Dedifferentiated amniotic fluid mesenchymal stem cell (primary cell): Measurements from ENCODE around the gene GRM5.
"Not testable (repeated sequence)": the region's sequence is repeated elsewhere in the genome, so short reads cannot be mapped to it uniquely, and the experiment has no call there.

Source experiments
- DNase-seq: peaks from one replicate; pipeline ENCODE4 v3.0.0-alpha.2; 2016; ENCODE audit errors: extremely low spot score

GRM5 gene

DNA sequence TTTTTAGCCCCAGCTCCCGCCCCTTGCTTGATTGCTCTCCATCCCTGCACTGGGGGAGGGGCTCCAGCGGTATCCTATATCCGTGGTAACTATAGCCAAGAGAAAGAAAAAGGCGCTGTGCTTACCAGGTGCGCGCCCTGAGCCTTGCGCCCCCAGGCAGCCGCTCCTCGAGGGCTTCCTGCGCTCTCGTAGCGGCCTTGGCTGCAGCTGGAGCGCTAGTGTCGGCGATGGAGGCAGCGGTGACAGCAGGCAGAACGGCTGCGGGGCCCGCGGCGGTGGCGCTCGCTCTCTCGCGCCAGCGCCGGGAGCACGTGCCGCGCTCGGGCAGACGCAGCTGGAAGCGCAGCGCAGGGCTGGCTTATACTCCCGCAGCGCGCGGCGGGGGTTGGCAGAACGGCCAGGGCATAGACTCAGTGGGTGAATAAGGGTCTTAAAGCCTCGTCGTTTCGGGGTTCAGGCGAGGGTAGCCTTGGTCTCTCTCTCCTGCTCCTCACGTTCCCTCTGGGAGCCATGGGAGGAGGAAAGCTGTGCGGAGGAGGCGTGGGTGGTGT lies at the start of gene GRM5:
TSS of gene GRM5 (minus strand) at position 332 of the 551 bp plus-strand sequence. CDS start 18,110 bp downstream, outside the sequence.
- not testable (repeated sequence) for DNase-seq

DNA sequence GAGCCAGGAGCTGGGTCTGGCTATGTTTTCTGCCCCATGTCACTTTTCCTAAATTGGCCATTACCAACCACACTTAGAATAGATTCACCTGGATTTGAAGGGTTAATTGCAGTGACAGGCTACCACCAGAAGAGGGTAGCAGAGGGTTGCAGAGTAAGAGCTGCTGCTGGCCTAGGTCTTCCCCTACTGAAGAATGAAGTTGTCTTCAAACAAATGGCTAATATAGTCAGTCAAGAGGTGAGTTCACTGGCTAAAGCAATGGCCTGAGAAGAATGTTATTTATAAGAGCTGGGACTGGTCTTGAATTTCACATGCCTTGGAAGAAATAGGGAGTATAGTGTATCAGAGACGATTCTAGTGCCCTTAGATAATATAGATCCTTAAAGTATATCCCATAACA lies 32.2 kb upstream of the GRM5 start:
- peak; percentile 15 for DNase-seq

DNA sequence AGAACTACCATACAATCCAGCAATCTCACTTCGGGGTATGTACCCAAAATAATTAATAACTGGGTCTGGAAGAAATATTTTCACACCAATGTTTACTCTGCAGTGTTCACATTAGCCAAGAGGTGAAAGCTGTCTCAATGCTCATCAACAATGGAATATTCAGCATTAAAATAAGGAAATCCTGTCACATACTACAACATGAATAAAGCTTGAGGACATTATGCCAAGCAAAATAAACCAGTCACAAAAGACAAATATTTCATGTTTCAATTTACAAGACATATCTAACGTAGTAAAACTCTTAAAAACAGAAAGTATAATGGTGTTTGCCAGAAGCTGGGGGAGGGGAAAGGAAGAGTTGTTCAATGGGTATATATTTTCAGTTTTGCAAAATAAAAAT lies 28.0 kb upstream of the GRM5 start:
- DNase-seq = not testable (repeated sequence)

DNA sequence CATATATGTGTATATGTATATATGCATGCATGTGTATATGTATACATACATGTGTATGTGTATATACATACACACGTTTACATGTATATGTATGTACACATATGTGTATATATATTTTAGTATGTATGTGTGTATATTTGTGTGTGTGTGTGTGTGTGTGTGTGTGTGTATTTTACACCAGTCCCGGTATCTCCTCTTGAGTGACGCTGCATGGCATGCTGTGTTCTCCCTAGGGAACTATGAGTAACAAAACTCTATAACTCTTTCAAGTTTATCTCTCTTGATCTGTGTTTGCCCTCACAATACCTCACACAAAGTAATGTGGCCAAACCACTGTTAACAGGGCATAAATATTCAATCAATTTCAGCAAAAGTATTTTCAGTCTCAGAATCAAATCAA lies 19.2 kb upstream of the GRM5 start:
- not testable (repeated sequence) for DNase-seq

DNA sequence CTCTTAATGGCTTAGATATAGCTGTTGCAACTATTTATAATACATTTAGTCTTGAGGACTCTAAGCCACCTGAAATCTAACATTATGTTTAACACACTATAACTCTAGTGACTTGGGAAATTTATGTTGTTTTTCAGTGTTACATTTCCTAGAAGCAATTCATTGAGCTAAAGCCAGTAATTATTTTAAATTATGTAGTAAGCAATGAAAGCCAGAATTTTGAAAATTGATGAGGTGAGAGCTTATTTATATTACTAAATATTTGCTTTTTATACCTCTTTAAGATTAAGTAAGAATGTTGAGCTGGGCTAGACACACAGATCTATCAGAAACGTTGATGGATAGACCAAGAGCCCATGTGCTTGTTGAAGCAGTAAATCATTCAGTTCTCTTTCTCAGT lies 5.1 kb upstream of the GRM5 start:
- DNase-seq = not testable (repeated sequence)

DNA sequence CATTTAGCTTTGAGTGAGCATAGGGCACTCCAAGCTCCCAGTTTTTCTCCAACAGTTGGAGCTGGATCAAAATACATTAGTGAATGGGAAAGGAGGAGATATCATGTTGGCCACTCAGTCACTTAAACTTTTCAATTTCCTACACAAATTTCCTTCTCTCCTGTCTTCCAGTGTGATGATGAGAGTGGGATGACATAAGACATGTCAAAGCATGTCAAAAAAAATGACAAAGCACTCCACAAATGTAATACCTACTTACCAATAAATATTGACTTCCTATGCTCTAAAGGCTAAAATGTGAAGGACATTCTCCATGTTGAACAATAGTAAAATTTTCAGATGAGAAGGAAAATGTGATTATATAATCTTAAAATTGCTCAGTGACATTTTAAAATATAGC lies 1.5 kb upstream of the GRM5 start:
- no peak for DNase-seq

DNA sequence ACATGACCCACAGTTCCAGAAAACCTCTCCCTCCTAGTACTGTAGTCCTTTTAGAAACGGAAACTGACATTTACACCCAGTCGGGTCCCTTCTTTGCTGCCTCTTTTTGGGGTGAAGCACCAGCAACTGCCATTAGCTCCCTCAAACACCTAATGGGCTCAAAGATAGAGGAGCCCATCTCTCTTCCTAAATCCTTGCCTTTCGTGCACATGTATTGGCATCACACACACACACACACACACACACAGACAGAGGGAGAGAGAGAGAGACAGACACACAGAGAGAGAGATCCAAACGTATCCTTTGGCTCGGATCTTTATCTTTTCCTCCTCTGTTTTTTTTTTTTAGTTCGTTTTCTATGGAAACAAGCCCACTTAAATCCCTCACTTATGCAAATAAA lies 716 bp downstream of the GRM5 start:
- no peak for DNase-seq

DNA sequence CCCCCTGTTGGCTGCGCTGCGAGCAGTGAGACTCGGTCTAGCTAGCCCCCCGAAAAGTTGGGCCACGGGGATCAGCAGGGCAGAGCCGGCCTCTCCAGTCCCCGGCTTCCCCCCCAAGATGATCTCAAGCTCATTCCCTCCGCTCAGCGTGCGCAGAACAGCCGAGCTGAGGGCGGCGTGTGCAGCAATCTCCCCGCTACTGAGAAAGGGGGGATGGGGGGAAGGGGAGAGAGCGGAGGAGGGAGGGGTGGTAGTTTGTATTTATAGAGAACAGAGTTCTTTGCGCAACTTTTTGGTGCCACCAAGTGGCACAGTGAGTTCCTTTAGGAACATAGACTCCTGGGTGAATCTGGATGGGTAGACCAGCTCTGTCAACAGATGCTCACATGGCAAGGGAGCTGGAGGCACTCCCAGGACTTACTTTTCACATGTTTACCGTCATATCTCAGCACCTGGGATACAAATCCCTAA lies 2.3 kb downstream of the GRM5 start:
- DNase-seq = not testable (repeated sequence)

DNA sequence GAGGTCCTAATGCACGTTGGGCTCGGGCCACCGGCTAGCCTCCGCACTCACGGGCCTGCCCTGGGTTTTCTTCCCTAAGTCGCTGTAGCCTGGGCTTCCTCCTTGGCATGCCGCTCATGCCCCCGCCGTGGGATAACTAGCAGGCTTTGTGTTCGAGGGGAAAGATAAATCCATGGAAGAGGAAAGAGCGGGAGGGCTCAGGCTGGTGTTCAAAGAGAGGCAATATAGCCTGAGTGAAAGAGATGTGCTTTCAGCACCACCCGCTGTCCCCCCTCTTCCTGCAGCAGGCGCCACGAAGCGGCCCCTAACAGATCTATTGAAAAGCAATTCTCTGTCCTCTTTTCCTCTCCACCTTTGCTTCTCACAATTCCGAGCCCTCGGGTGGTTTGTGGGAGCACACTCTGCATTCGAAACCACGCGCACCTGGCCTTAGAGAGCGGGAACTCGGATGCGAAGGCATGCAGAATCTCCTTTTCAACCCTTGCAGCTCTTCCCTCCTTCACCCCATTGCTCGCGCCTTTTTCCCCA lies 2.9 kb downstream of the GRM5 start:
- DNase-seq = not testable (repeated sequence)

DNA sequence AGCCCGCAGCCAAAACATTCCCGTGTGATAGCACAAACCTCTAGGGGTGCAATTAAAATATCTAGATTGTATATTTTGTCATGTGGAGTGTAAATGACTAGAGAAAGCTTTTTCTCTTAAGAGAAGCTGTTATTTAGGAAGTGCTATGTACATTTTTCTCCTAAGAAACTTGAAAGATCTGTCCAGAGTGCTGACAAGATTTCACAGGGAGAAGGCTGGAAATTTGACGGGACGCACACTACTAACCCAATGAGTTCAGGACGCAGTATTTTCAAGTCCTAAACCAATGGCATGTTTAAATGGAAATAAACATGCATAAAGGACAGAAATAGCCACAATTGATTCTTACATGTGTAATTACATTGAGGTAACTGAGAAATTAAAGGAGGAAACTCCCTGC lies 3.9 kb downstream of the GRM5 start:
- not testable (repeated sequence) for DNase-seq

DNA sequence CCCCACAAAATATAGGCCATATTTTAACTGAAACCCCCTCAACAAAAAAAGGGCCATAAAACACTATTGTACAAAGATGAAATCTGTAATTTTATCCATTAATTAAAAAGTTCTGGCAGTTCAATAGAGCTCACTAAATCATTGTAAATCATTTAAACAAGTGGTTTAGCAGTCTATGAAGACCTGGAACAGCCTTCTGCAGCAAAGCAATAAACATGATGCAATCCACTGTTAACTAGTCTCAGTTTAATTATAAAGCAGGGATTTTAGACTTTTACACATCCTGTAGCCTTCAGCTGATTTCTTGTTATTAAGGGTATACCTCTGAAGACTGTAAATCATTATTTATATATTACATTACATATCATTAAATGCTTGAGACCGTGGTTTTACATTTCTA lies 8.4 kb downstream of the GRM5 start:
- DNase-seq = not testable (repeated sequence)

DNA sequence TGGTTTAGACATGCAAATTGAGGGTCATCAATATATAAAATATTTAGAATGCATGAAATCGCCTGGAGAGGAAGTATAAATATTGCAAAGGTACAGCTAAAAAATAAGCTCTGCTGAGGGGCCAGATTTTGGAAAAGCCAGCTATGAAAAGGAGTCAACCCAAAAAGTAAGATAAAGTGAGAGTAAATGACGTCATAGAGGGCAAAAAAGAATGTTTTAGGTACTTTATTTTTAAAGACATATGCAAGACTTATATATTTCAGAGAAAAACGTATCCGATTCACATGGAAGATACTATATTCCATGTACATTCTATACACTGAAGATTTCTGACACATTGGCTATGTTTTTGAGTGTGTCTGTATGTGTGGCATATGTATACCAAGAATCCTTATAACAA lies 13.6 kb downstream of the GRM5 start:
- no peak for DNase-seq

DNA sequence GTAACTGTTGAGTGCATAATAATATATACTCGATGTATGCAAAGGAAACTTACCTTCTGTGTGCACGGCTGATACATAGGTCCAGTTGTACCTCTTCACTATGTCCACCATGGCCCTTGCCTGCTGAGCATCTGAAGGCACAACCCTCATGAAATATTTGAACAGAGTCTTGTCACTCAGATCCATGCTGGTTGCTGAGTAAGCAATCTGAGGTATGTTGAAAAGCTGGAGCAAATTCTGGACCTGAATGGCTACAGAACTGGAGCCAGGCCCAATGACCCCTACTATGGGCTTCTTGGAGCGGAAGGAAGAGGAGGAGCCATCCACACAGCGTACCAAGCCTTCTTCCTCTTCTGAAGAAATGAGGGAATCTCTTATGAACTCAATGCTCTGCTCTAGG lies 18.6 kb downstream of the GRM5 start:
- not testable (repeated sequence) for DNase-seq

DNA sequence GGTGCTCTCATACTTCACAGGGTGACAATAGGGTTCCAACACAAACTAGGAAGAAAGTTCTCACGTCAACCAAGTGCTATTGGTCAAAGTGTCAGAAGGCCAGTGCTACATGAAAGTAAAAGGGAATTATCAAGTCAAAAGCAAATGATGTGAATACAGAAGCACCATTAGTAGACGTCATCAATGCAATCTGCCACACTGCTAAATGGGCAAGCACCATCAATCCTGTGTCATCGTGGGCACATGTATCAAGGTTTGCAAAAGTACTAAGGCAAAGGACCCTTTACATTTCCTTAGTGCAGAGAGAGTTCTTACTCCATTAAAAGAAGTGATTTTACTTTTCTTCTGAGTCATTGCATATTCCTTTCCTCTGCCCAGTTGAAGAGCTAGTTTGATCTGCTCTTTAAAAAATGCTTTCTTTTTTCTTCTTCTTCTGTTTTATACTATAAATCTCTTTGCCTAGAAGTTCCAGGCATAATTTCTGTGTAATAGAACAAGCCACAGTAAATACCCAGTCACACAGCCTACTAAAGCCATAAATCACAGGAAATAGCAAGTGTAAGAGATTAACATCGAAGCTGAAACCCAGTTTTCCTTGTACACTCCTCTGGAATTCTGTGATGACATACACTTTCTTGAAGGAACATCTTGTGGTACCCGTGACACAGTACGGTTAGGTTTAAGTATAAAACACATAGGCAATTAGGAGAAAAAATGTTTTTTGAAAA lies 21.8 kb downstream of the GRM5 start:
- not testable (repeated sequence) for DNase-seq

DNA sequence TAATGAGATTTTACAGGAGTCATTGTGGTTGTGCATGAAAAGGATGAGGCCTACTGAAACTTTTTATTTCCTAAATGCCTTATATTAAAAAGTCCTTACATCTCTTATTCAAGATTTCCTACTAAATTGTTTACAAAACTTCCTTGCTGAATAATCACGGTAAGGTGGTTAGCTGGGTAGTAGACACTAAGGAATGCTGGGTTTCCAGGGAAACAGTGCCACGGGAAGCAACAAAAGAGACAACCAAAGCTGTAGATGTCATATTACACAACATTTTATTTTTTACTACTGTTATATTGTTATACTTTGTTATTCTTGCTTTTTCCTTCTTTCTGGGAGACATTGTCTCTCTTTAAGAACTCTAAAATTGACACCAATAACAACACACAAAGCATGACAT lies 36.1 kb downstream of the GRM5 start:
- DNase-seq = not testable (repeated sequence)

DNA sequence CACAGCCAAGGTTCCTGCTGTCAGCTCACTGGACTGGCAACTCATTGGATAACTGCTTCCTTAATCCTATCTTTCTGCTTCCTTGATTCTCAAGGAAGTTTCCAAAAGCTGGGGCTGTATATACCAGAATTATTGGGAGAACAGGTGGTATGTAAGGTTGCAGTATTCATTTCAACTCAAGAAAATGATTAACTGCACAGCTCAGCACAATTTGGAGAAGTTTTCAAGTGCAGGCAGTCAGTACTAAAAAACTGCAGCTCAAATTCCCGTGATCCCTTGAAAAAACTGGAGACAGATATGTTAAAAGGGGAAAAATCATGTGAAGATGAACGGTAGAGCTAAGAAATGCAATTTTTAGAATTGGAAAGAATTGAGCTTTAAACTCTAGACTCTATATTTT lies 44.4 kb downstream of the GRM5 start:
- DNase-seq = no peak

DNA sequence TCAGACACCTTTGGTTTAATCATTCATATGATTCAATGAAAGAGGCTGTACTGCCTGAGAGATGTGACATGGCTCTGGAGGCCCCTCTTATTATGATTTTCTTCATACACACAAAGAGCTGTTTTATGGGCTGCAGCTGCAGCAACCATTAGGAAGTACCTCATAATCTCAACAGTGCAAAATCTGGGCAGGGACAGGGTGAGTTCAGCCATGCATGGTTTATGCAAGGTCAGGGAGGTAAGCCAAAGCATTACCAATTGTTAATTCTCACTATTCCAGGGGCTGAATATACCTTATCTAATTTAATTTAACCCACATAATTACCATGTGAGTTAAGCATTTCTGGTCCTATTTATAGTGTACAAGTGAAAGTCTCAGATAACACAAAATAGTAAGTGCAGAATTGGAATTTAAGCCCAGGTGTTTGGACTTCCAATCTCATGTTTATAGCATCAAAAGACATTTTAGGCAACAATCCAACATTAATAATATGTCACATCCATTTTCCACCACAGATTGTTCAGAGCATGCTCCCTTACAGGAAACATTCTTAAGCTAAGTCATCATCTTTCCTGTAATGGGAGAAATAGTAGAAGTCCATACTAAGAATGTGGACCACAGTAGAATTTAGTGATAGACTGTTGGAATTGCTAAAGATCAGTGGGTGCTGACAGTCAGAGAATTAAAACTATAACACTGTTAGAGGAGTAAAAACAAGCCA lies 45.8 kb downstream of the GRM5 start:
- not testable (repeated sequence) for DNase-seq

DNA sequence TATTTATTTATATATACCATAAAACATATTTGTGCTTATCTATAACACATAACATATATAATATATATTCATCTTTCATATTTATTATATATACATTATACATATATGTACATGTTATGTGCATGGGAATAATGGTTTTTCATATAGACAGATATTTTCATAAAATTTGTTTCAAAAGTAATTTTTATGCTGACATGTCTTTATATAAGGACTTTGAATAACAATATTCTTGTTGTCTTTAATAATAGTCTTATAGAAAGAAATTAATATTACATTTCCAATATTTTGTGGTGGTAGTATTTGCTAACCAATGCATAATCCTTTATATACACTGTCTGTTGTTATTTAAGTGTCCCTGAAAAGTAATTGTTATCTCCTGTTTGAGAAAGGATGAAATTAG lies 49.6 kb downstream of the GRM5 start:
- DNase-seq = no peak

DNA sequence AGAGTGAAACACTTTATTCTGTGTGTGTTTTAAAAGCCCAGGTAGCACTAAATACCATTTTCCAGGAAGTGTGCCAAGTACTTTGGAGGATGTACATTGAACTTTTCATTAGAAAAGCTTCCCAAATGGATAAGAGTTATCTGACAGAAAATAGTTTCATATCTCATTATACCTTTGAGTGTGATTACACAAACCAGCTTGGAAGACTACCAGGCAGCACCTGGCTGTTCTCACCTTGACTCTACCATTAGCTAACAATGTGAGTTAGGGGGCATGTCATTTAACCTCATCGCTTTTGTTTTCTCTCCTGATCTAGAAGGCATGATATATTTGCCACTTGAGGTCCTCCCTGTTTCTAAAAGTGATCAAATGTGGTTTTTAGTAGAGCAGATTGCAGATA lies 50.2 kb downstream of the GRM5 start:
- DNase-seq = no peak

DNA sequence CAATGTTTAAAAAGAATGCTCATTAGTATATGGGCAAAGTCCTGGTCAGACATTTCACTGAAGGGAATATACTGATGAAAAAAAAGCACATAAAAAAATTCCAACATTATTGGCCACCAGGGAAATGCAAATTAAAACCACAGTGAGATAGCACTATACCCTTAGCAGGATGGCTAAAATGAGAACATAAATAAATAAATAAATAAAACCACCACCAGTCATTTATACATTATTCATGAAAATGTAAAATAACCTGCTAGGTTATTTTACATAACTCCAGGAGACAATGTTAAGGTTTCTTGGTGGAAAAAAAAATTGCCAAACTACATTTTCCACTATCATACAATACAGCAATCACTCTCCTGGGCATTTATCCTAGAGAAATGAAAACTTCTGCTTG lies 64.9 kb downstream of the GRM5 start:
- not testable (repeated sequence) for DNase-seq

DNA sequence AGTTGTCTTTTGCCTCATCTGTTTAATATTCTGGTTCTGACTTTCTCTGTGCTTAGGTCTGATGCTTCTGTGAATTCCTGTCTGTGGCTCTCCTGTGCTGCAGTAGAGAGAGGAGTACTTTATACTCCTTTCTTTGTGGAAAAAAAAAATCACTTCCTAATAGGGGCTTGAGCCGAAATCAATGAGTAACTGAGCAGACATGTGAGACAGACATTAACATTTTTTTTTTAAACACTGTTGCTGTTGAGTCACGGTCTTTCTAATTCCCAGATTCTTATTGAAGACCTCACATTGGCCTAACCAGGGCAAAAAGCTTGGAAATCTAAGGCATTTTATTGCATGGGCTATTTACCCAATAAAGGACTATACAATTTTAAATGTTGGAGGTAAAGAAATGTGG lies 86.1 kb downstream of the GRM5 start:
- no peak for DNase-seq

DNA sequence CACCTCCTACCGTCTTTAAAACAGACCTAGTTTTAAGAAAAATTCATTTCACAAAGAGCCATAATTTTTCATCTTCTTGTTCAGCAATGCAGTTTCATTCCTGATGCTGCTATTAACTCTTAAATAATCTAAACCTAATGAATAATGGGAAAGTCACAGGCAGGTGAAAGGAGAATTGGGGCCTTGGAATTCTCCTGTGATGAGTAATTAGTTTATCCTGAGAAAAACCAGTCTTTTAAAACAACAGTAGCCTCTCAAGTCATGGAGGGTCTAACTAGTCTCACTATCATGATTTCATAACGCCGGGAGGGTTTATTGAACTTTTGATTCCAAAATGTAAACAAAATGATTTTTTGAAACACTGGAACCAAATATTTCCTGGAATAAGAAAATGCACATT lies 86.8 kb downstream of the GRM5 start:
- DNase-seq = not testable (repeated sequence)

DNA sequence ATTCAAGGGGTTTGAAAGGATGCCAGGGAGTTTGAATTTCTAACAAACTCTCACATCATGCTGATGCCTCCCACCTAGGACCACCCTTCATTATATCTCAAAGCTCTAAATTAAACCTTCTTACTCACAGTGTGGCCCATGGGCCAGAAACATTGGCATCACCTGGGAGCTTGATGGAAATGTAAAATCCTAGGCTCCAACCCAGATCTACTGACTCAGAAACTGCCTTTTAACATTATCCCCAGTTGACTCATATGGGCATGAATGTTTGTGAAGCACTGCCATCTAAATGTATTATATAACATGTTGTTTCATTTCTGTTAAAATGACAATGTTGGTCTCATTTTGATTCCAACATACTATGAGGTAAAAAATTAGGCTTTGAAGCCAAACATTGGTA lies 90.3 kb downstream of the GRM5 start:
- DNase-seq = not testable (repeated sequence)
